ENCODE results near the gene AGXT. TPM values are rescaled to one million over a fixed set of nuclear protein-coding genes. Genes with fewer than 3 reads are reported as not detected.

AGXT gene
- total and polyA plus RNA-seq, 2 of the 8 experiments (the other 6 are each of a cell fraction or from before 2014, with no cell fraction given) = 0.03 TPM; not detected in 1

GRCh38 chr2:240898731-240899467 is 30.3 kb downstream of the AGXT start (continued):
- no peak for TF ChIP-seq SP2 (IDR thresholded peaks at IDR 0.05; ENCODE audit: low read length)
- no peak for TF ChIP-seq USF2 (IDR thresholded peaks at IDR 0.05; ENCODE audit: low read length)
- no peak for TF ChIP-seq TAF7 (optimal IDR thresholded peaks at IDR 0.05; ENCODE audit: borderline replicate concordance, low read depth, low read length)
- no peak for TF ChIP-seq TAF1 (IDR thresholded peaks at IDR 0.05; ENCODE audit: low read depth, low read length)
- no peak for TF ChIP-seq SUZ12 (IDR thresholded peaks at IDR 0.05; ENCODE audit: low read length)
- TF ChIP-seq FOSL1 (IDR thresholded peaks at IDR 0.05; ENCODE audit: insufficient read depth, low read depth, low read length) = no peak
- TF ChIP-seq CBX8 (IDR thresholded peaks at IDR 0.05; ENCODE audit: borderline replicate concordance, low read depth, low read length) = no peak
- no peak for TF ChIP-seq EGR1 (IDR thresholded peaks at IDR 0.05; ENCODE audit: borderline replicate concordance, low read depth, low read length)
- TF ChIP-seq RBBP5 (IDR thresholded peaks at IDR 0.05; ENCODE audit: borderline replicate concordance, low read depth, low read length) = no peak

All from H1 (cell line).